HG02571 (cell line): ENCODE measurements around the gene RENBP.
A peak's percentile ranks its signal among the peaks of the same experiment; 100 is the strongest.

Experiments
- ATAC-seq: cut with Tn5 transposase; IDR thresholded peaks from one replicate; pipeline ENCODE4 v1.9.1; 2021; ENCODE audit warnings: mild to moderate bottlenecking, moderate library complexity; ENCODE audit not compliant: unreplicated experiment

The RENBP gene

GRCh38 chrX:153971124-153971449 is 26.6 kb upstream of the RENBP start:
- ATAC-seq = peak; percentile 45

GRCh38 chrX:153970357-153971123 is 26.1 kb upstream of the RENBP start:
- peak; percentile 6 for ATAC-seq

GRCh38 chrX:153969904-153970356 is 25.5 kb upstream of the RENBP start:
- ATAC-seq = no peak

DNA sequence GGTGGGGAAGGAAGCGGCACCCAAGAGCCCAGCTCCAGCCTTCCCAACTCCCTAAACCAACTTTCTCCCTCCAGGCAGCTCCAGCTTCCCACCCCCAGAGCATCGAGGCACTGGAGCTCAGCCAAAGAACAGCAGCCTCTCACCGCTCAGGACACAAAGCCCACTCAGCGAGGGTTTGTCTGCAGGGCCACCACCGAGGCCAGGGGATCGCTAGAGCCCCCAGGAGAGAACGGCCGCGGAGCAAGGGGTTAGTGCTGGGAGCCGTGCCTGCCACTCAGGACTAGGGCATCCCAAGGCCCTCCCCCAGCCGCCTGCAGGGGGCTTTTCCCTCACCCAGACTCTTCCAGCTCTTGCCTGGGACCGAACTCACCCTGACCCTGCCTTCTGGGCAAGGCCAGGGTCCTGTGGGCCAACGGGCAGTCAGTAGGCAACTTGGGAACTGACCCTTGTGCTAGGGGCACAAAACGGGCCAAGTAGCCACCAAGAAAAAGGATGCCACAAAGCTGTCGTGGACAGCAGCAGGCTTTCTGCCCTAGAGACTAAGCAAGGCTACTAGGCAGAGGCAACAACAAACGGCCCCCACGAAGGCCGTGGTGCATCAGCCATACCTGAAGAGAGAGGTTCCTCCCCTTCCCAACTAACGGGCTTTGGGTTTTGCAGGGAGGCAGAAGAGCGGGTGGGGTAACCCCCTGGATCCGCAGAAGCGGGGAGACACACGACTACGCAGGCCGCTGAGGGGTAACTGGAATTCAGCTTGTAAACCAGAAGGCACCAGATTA is 24.9 kb upstream of the RENBP start:
- ATAC-seq = no peak

DNA sequence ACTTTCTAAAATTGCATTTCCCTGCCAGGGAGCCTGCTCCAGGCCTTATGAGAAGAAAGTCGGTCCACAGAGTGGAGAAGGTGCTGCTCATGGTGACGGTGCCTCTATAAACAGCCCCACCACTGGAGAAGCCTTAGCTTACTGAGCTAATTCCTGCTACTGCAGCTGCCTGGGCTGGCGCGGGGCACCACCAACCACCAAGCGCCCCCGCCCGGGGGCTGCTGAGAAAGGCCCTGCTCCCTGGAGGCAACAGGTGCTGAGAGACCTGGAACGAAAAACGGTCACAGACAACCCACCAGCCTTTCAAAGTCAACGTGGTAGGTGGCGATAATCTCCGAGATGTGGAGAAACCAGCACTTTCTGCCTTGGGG is 24.3 kb upstream of the RENBP start:
- no peak for ATAC-seq

- ATAC-seq = no peak
Measured at GRCh38 chrX:153968255-153968654, 23.8 kb upstream of the RENBP start.

- ATAC-seq = no peak
Measured at GRCh38 chrX:153967536-153968224, 23.2 kb upstream of the RENBP start.

DNA sequence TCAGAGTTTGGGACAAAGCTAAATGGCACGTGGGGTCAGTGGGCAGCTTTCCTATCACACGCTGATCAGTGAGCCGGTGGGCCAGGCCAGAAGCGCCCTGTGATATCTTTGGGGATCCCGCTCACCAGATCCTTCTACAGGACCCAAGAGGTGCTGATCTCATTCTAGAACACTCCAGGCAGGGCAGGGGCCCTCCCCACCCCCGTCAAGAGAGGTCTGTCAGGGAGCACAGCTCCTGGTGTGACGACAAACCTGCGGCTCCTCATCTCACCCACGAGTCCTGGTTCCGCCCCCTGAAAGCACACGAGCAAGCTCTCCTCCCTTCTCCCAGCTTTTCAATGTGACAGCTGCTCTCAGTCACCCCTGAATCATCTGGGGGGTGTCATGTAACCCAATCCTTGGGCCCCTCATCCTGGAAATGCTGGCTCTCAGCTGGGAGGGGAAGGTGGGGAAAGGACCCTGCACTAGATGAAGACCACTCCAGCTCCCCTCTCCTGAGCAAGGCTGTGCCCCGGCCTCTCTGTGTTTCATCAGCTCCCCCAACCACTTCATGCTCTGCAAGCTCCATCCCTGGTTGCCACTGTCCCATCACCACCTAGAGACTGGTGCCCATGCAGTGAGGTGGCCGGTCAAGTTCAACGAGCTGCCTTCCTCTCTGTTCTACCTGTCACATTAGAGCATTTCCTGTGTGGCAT is 22.5 kb upstream of the RENBP start:
- ATAC-seq = no peak

GRCh38 chrX:153966283-153966688 is 21.8 kb upstream of the RENBP start:
- ATAC-seq = no peak

GRCh38 chrX:153965406-153965805 is 21.0 kb upstream of the RENBP start:
- ATAC-seq = no peak

DNA sequence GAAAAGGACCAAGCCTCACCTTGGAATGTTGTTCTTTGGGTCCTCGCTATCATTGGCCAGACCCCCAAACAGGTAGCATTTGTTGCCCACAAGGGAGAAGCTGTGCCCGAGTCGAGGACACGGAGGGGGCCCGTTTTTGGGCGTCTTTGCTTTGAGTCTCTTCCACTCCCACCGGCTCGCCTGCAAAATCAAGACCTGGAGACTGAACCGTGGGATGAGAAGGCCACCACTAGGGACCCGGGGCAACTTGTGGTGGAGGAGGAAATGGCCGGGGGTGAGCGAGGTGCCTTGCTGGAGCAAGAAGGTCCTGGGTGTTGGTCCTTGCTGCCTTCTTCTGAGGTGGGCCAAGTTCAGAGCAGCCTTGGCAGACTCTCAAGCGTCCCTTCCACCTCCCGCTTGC is 19.7 kb upstream of the RENBP start:
- ATAC-seq = no peak

- ATAC-seq = no peak
Measured at GRCh38 chrX:153963546-153963945, 19.1 kb upstream of the RENBP start.

- ATAC-seq = no peak
Measured at GRCh38 chrX:153961292-153961691, 16.8 kb upstream of the RENBP start.

DNA sequence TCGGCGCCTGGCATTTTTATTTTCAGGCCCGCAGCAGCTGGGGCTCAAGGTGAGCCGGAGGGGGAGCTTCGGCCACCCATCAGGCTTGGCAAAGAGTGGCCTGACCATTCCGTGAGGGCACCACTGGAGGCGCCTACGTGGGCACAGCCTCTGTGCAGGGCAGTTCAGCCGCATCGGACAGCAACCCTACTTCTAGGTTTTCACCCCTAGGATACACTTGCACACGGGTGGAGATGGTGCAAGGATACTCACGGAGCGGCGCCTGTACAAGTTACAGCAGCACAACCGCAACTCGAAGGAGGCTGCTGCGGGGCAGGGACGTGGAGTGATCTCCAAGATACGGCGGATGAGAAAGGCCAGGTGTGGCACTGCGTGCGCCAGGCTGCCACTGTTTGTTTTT is 16.3 kb upstream of the RENBP start:
- no peak for ATAC-seq

DNA sequence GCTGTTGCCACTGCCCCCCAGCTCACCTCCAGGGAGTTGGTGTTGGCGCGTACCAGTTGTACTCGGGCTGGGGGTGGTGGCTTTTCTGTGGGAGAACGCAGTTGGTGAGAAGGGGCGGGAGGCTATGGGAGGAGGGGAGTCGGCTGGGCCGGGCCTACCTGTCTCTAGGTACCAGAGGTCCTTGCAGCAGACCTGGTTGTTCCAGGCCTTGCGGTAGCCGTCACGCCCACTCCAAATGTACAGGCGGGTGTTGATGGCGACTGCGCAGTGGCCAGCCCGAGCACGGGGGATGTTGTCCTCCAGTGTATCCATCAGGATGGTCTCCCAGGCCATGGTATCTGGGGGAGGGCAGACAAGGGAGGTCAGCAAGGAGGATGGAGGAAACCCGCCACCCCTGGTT is 15.6 kb upstream of the RENBP start:
- no peak for ATAC-seq

GRCh38 chrX:153959649-153960048 is 15.2 kb upstream of the RENBP start:
- ATAC-seq = no peak

DNA sequence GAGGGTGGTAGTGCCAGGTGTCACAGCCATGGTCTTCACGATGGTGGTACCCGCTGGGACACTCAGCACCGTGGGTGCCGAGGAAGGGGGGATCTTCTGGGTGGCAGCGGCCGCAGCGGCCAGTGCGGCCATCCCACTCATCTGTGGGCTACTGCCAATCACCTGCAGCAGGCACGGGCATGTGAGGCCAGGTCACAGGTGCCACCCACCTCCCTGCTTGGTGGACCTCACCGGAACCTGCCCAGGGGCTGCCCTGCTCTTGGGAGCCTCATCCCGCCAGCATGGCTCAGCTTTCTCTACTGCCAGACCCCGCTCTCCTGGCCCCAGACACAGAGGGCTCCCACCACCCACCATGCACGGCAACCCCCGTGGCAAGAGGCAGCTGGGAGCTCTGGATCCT is 14.2 kb upstream of the RENBP start:
- ATAC-seq = no peak

DNA sequence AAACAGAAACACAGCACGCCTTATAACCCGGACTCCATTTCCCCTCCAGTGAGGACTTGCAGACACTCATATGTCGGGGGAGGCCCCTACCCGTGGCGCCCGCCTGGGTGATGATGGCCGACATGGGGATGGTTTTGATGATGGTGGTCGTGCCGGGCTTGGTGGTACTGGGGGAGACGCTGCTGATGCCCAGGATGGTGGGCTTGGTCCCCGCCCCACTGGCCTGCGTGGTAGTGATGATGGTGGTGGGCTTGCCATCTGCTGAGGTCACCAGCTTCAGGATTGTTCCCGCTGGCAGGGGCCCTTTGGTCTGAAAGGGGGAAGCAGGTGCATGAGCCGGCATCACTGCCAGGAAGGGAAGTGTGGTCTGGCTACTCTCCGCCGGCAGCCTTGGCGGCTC is 12.8 kb upstream of the RENBP start:
- no peak for ATAC-seq

DNA sequence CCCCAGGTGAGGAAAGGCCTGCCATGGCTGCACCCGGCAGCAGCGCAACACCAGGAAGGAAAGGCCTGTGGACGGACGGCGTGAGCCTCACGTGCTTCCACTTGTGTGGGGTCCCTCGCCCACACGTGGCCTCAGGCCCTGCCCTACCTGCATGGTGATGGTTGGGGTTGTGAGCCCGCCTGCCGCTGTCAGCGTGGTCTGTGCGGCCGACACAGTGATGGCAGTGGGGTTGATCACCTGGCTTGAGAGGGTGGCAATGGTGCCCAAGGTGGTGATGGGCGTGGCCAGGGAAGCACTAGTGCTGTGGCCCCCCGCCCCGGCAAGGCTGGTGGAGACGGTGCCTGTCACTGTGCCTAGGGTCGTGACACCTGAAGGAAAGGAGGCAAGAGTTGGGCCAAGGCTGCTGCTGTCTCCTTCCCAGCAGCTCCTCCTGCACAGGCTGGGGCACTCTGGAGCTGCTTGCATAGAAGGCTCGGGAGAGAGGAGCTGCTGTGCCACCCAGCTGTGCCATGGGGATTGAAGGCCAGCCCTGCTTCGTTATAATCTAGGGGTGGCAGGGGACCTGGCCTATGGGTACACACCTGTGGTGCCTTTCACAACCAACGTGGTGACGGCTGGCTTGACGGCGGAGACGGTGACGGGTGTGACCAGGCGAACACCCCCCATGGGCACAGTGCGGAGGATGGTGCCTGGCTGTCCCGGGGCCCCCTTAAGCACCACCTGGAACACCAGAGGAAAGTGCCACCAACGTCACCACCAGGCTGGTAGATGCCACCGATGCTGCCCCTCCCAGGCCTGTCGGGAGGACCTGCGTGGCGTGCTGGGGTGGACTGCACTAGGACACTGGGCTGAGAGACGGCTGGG is 11.8 kb upstream of the RENBP start:
- ATAC-seq = no peak

DNA sequence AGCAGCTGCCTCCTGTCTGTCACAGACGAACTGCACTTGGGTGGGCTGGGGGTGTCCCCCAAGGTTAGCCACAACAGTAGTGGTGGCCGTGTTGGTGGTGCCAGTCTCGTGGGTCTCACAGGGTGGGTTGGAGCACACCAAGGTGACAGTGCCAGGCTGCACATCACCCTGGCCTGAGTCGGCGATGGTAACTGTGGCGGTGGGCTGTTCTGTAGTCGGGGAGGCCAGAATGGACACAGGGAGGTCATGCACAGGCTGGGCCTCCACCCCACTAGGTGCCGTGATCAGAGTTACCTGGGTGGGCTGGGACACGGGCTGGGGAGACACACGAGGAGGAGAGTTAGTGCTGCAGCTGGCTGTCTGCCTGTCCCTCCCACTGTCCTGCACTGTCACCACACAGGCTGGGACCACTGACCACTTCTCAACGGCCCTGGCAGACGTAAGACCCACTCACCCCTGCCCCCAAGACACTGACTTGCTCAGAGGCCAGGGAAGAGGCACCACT is 10.8 kb upstream of the RENBP start:
- ATAC-seq = no peak
